ENCODE data around the gene SETBP1.
A peak's percentile ranks its signal among the peaks of the same experiment; 100 is the strongest.

Gene SETBP1

GRCh38 chr18:44823286-44823685 lies 142.6 kb downstream of the SETBP1 start:
- DNase-seq = no peak

GRCh38 chr18:44823782-44824181 lies 143.1 kb downstream of the SETBP1 start:
- peak; percentile 49 for DNase-seq

GRCh38 chr18:44824884-44825283 lies 144.2 kb downstream of the SETBP1 start:
- no peak for DNase-seq

- peak; percentile 72 for DNase-seq
Measured at GRCh38 chr18:44826418-44827259, 146.0 kb downstream of the SETBP1 start.

- no peak for DNase-seq
Measured at GRCh38 chr18:44828080-44828479, 147.4 kb downstream of the SETBP1 start.

- DNase-seq = no peak
Measured at GRCh38 chr18:44830581-44830980, 149.9 kb downstream of the SETBP1 start.

- no peak for DNase-seq
Measured at GRCh38 chr18:44833786-44834185, 153.1 kb downstream of the SETBP1 start.

GRCh38 chr18:44834867-44835469 lies 154.3 kb downstream of the SETBP1 start:
- no peak for DNase-seq

GRCh38 chr18:44835703-44836102 lies 155.0 kb downstream of the SETBP1 start:
- no peak for DNase-seq

GRCh38 chr18:44836263-44836662 lies 155.6 kb downstream of the SETBP1 start:
- no peak for DNase-seq

GRCh38 chr18:44837482-44838180 lies 156.9 kb downstream of the SETBP1 start:
- no peak for DNase-seq

- DNase-seq = peak; percentile 35
Measured at GRCh38 chr18:44838971-44839666, 158.4 kb downstream of the SETBP1 start.

GRCh38 chr18:44840058-44840790 lies 159.5 kb downstream of the SETBP1 start:
- DNase-seq = no peak

GRCh38 chr18:44841221-44841620 lies 160.5 kb downstream of the SETBP1 start:
- DNase-seq = peak; percentile 35

- no peak for DNase-seq
Measured at GRCh38 chr18:44841752-44842587, 161.3 kb downstream of the SETBP1 start.

GRCh38 chr18:44842588-44843412 lies 162.1 kb downstream of the SETBP1 start:
- no peak for DNase-seq

- no peak for DNase-seq
Measured at GRCh38 chr18:44844486-44844885, 163.8 kb downstream of the SETBP1 start.

- no peak for DNase-seq
Measured at GRCh38 chr18:44846450-44846849, 165.8 kb downstream of the SETBP1 start.

- DNase-seq = no peak
Measured at GRCh38 chr18:44848644-44849335, 168.1 kb downstream of the SETBP1 start.

GRCh38 chr18:44849361-44849760 lies 168.7 kb downstream of the SETBP1 start:
- DNase-seq = no peak
